Naive thymus-derived CD4-positive, alpha-beta T cell (primary cell): ENCODE data around the gene HPS1. TPM values are rescaled to one million over a fixed set of nuclear protein-coding genes. Genes with fewer than 3 reads are reported as not detected.

Experiments
- ATAC-seq: fragments of 150-1000 bp; cut with Tn5 transposase; 2 replicates; pipeline ENCODE4 v1.10.0; 2021; ENCODE audit warnings: mild to moderate bottlenecking, moderate library complexity
- CTCF ChIA-PET: fragments of 350-600 bp; sonication (Branson Sonifier 250); formaldehyde crosslinking; loops from one replicate; lab custom pipeline; 2021; ENCODE audit warnings: antibody characterized with exemption; lab: Charles Lee
- POLR2A ChIA-PET: fragments of 350-600 bp; sonication (Branson Sonifier 250); formaldehyde crosslinking; loops from one replicate; lab custom pipeline; 2021; ENCODE audit warnings: antibody characterized with exemption, inconsistent platforms; lab: Charles Lee
- DNase-seq, 9 donors: peaks; one replicate each; pipeline versions ENCODE4 v3.0.0 to v3.0.0-alpha.2; 2020 to 2022; ENCODE audit warnings: mixed read lengths in 1 of 9
- H3K27ac ChIP-seq: one replicate; pipeline ENCODE4 v1.7.0; 2013; ENCODE audit warnings: mild to moderate bottlenecking, low read depth, low read length, moderate library complexity
- H3K27me3 ChIP-seq, 2 donors: one replicate each; pipeline ENCODE4 v1.7.0; 2013; ENCODE audit warnings: low read length in 2 of 2, mild to moderate bottlenecking in 2 of 2, moderate library complexity in 2 of 2; ENCODE audit not compliant: control insufficient read depth in 2 of 2, insufficient read depth in 2 of 2
- H3K36me3 ChIP-seq, 3 experiments: 1 replicate in 2 of 3; 2 replicates in 1 of 3; pipeline ENCODE4 v1.7.0; 2013; ENCODE audit warnings: low read length in 3 of 3, mild to moderate bottlenecking in 3 of 3, moderate library complexity in 1 of 3; ENCODE audit not compliant: insufficient read depth in 3 of 3, control insufficient read depth in 2 of 3
- H3K4me1 ChIP-seq, 2 donors: one replicate each; pipeline ENCODE4 v1.7.0; 2013; ENCODE audit warnings: low read length in 2 of 2, mild to moderate bottlenecking in 2 of 2, moderate library complexity in 1 of 2; ENCODE audit not compliant: control insufficient read depth in 2 of 2, insufficient read depth in 2 of 2
- H3K4me3 ChIP-seq: 2 replicates; pipeline ENCODE4 v1.7.0; 2013; ENCODE audit warnings: mild to moderate bottlenecking, low read length
- H3K9me3 ChIP-seq, 3 experiments: 1 replicate in 2 of 3; 2 replicates in 1 of 3; pipeline ENCODE4 v1.7.0; 2013; ENCODE audit warnings: low read length in 3 of 3; ENCODE audit not compliant: control insufficient read depth in 2 of 3
- H3K27ac Mint-ChIP-seq, 9 donors: one replicate each; pipeline ENCODE4 v1.8.0; 2020 to 2022; ENCODE audit warnings: mixed read lengths in 9 of 9, mild to moderate bottlenecking in 8 of 9, moderate library complexity in 5 of 9, inconsistent platforms in 2 of 9
- H3K27me3 Mint-ChIP-seq, 5 donors: one replicate each; pipeline ENCODE4 v1.8.0; 2021 to 2022; ENCODE audit warnings: mixed read lengths in 5 of 5, mild to moderate bottlenecking in 1 of 5
- H3K36me3 Mint-ChIP-seq, 5 donors: one replicate each; pipeline ENCODE4 v1.8.0; 2020 to 2022; ENCODE audit warnings: mixed read lengths in 5 of 5, mild to moderate bottlenecking in 3 of 5, inconsistent platforms in 1 of 5
- H3K4me1 Mint-ChIP-seq, 7 donors: one replicate each; pipeline ENCODE4 v1.8.0; 2020 to 2022; ENCODE audit warnings: mixed read lengths in 7 of 7, mild to moderate bottlenecking in 3 of 7, inconsistent platforms in 1 of 7
- H3K4me3 Mint-ChIP-seq, 10 donors: one replicate each; pipeline ENCODE4 v1.8.0; 2020 to 2022; ENCODE audit warnings: mild to moderate bottlenecking in 10 of 10, mixed read lengths in 10 of 10, moderate library complexity in 6 of 10, inconsistent platforms in 2 of 10
- H3K9me3 Mint-ChIP-seq, 11 donors: one replicate each; pipeline ENCODE4 v1.8.0; 2020 to 2022; ENCODE audit warnings: mixed read lengths in 11 of 11, mild to moderate bottlenecking in 4 of 11, inconsistent platforms in 1 of 11, moderate library complexity in 1 of 11
- intact Hi-C, 2 donors: fragments of 100-400 bp; cut with micrococcal nuclease; formaldehyde crosslinking; loops; one replicate each; pipeline ENCODE4 v1.15.1; 2023
- polyA plus RNA-seq, 2 donors: library from polyadenylated mRNA; unstranded; fragments of 300-500 nt; fragmentation: Illumina TruSeq; gene quantifications; one replicate each; pipeline ENCODE4 v1.2.3, GENCODE V29; 2021
- total RNA-seq, 6 experiments: library from RNA in 5 of 6; stranded (reverse) in 5 of 6; gene quantifications; 1 replicate in 5 of 6; 2 replicates in 1 of 6; pipeline ENCODE4 v1.2.3 and lab custom pipeline; 2021 to 2026

HPS1 gene
- total and polyA plus RNA-seq, 7 experiments from 2014 or later: 54.3 to 107 (median 89.5) TPM

DNA sequence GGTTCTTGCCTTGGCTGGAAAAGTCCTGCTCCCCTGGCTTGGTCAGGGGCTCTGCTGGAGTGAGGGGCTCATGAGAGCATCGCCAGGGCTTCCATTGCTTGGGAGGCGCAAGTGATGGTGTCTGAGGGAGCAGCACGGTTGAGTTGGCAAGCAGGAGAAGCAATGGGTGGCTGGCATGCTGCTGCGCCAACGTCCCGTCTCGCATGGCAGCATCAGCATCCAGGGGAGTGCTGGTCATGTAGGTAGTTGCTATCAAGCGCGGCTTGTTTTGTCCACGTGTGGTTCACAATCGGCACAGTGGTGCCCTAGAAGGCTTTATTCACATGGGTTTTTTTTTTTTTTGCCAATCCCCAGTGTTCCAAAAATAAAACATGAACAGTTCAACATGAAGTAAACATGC, 35.6 kb downstream of the HPS1 start:
- Mint-ChIP-seq H3K27me3 (no peaks in the 10 kb centered on the region), H3K27ac (peak overlapping the region in 2 of 9 donors; percentile 20 to 37), H3K4me1 (peaks cover 15 to 42% (median 25%) of the 10 kb centered on the region in 7 donors), H3K9me3 (no peaks in the 10 kb centered on the region), H3K4me3 (no peak overlapping the region), H3K36me3 (peaks cover 0 to 10% (median 0%) of the 10 kb centered on the region in 5 donors)
- no peak for ATAC-seq
- ChIA-PET CTCF (no interaction called here), POLR2A (no interaction called here)
- Histone ChIP-seq H3K27ac (no peak overlapping the region), H3K4me3 (no peak overlapping the region), H3K9me3 (no peaks in the 10 kb centered on the region), H3K4me1 (peaks cover 0 to 13% of the 10 kb centered on the region in 2 donors), H3K27me3 (no peaks in the 10 kb centered on the region), H3K36me3 (peaks cover 0 to 4% (median 0%) of the 10 kb centered on the region in 3 experiments)
- intact Hi-C loops: no loop called here
- DNase-seq: no peak

DNA sequence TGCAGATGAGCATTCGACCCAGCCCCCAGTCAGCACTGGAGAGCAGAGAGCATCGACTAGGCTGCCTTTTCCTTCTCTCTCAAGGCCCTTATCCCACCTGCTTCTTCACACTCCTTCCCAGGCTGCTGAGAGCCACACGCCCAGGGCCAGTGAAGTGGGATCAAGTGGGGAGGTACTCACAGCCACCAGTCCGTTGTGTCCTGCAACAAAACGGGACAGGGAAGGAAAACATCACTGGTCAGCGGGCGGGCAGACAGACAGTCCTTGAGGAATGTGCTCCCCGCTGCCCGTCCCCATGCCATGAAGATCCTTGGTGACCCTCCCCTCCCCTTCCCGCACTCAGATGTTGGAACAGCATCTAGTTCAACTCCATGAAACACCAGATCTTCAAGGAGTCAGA, 36.0 kb downstream of the HPS1 start:
- ChIA-PET POLR2A (no interaction called here), CTCF (no interaction called here)
- Mint-ChIP-seq H3K27ac (no peak overlapping the region), H3K4me3 (no peak overlapping the region), H3K9me3 (no peaks in the 10 kb centered on the region), H3K36me3 (peaks cover 0 to 10% (median 0%) of the 10 kb centered on the region in 5 donors), H3K27me3 (no peaks in the 10 kb centered on the region), H3K4me1 (peaks cover 15 to 39% (median 25%) of the 10 kb centered on the region in 7 donors)
- H3K36me3 ChIP-seq: peaks cover 0 to 4% (median 0%) of the 10 kb centered on the region in 3 experiments
- peaks cover 0 to 13% of the 10 kb centered on the region in 2 donors for H3K4me1 ChIP-seq
- no peak for DNase-seq
- ATAC-seq: no peak
- intact Hi-C loops: no loop called here
- H3K27me3 ChIP-seq: no peaks in the 10 kb centered on the region
- H3K9me3 ChIP-seq: no peaks in the 10 kb centered on the region
- no peak overlapping the region for H3K27ac ChIP-seq
- no peak overlapping the region for H3K4me3 ChIP-seq

DNA sequence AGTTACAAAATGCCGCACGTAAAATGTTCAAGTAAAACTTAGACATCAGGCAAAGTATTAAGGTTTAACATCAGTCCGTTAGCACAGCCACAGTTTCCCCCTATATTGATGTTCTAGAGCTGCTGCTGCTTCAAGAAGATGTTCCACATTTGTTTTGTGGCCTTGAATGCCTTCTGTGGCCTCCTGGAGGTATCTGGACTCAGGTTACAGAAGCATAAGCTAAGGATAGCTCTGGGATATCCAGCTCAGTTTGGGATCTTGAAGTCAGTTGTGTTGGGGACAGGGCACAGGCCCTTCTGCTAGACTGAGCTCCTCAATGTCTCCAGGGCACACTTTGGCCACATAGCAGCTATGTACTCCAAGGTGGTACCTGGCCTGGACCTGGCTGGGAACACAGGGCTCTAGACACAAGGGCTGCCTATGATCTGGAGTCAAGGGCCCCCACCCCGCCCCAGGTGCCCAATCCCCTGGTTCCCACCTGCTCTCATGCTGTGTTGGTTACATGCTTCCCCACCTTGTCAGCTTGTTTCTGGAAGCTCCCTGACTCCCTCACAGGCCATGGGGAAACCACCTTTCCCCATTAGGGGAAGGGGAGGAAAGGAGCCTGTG, 36.5 kb downstream of the HPS1 start:
- Histone ChIP-seq H3K4me3 (no peak overlapping the region), H3K36me3 (peaks cover 0 to 4% (median 0%) of the 10 kb centered on the region in 3 experiments), H3K27me3 (no peaks in the 10 kb centered on the region), H3K9me3 (no peaks in the 10 kb centered on the region), H3K27ac (no peak overlapping the region), H3K4me1 (peaks cover 0 to 9% of the 10 kb centered on the region in 2 donors)
- H3K27me3 Mint-ChIP-seq: no peaks in the 10 kb centered on the region
- ChIA-PET CTCF (no interaction called here), POLR2A (no interaction called here)
- peaks cover 0 to 10% (median 0%) of the 10 kb centered on the region in 5 donors for H3K36me3 Mint-ChIP-seq
- no peaks in the 10 kb centered on the region for H3K9me3 Mint-ChIP-seq
- ATAC-seq (no peak), DNase-seq (no peak)
- no peak overlapping the region for H3K27ac Mint-ChIP-seq
- peaks cover 13 to 35% (median 25%) of the 10 kb centered on the region in 7 donors for H3K4me1 Mint-ChIP-seq
- intact Hi-C loops: no loop called here
- H3K4me3 Mint-ChIP-seq: no peak overlapping the region

DNA sequence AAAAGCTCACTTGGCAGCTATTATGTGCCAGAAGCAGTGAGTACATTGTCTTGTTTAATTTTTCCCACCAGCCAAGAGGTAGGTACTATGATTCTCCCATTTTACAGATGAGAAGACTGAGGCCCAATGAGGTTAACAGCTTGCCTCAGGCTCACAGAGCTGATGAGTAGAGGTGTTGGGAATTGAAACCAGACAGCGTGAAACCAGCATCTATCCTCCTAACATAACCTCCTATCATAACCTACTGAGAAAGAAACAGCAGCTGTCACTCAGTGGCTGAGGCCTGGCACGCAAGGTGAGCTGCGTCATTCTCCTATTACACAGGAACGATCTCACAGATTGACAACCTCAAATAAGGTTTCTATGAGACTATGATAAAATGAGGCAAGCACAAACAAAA, 37.9 kb downstream of the HPS1 start:
- peak overlapping the region in 2 of 9 donors; percentile 12 to 14 for H3K27ac Mint-ChIP-seq
- peaks cover 6 to 23% (median 11%) of the 10 kb centered on the region in 7 donors for H3K4me1 Mint-ChIP-seq
- no peak for DNase-seq
- peaks cover 0 to 15% (median 4%) of the 10 kb centered on the region in 5 donors for H3K36me3 Mint-ChIP-seq
- Histone ChIP-seq H3K4me1 (no peaks in the 10 kb centered on the region), H3K4me3 (no peak overlapping the region), H3K9me3 (no peaks in the 10 kb centered on the region), H3K27ac (no peak overlapping the region), H3K27me3 (no peaks in the 10 kb centered on the region), H3K36me3 (peaks cover 0 to 4% (median 0%) of the 10 kb centered on the region in 3 experiments)
- POLR2A ChIA-PET: no interaction called here
- intact Hi-C loops: no loop called here
- H3K9me3 Mint-ChIP-seq: no peaks in the 10 kb centered on the region
- ATAC-seq: peak; percentile 26
- no peak overlapping the region for H3K4me3 Mint-ChIP-seq
- CTCF ChIA-PET: no interaction called here
- no peaks in the 10 kb centered on the region for H3K27me3 Mint-ChIP-seq

DNA sequence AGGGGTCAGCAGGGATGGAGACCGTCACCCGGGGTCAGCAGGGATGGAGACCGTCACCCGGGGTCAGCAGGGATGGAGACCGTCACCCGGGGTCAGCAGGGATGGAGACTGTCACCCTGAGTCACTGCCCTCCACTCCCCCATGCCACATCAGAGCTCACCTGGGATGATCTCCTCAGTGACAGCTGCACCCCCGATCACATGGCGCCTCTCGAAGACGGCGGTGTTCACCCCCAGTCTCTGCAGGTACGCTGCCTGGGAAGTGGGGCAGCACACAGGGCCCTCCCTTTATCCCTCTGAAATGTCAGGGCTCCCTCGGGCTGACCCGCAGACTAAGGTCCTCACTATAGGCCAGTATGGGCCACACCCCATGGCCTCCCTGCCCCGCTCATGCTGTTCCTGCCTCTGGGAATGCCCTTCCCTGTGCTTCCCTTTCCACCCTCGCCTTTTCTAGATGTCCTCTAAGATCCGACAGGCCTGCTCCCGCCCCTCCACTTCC, 38.9 kb downstream of the HPS1 start:
- DNase-seq (no peak), ATAC-seq (no peak)
- H3K27ac Mint-ChIP-seq: no peak overlapping the region
- POLR2A ChIA-PET: interaction anchor here (0.6 kb wide), 1 partner anchor 1004 kb away, joined by 3 read pairs; no protein-coding TSS in a partner anchor
- intact Hi-C loops: no loop called here
- H3K4me1 Mint-ChIP-seq: peaks cover 5 to 16% (median 6%) of the 10 kb centered on the region in 7 donors
- H3K36me3 Mint-ChIP-seq: peaks cover 0 to 25% (median 11%) of the 10 kb centered on the region in 5 donors
- H3K27me3 Mint-ChIP-seq: no peaks in the 10 kb centered on the region
- CTCF ChIA-PET: no interaction called here
- Histone ChIP-seq H3K4me1 (no peaks in the 10 kb centered on the region), H3K4me3 (no peak overlapping the region), H3K27me3 (no peaks in the 10 kb centered on the region), H3K36me3 (peaks cover 0 to 4% (median 0%) of the 10 kb centered on the region in 3 experiments), H3K27ac (no peak overlapping the region), H3K9me3 (no peaks in the 10 kb centered on the region)
- H3K9me3 Mint-ChIP-seq: no peaks in the 10 kb centered on the region
- H3K4me3 Mint-ChIP-seq: no peak overlapping the region

DNA sequence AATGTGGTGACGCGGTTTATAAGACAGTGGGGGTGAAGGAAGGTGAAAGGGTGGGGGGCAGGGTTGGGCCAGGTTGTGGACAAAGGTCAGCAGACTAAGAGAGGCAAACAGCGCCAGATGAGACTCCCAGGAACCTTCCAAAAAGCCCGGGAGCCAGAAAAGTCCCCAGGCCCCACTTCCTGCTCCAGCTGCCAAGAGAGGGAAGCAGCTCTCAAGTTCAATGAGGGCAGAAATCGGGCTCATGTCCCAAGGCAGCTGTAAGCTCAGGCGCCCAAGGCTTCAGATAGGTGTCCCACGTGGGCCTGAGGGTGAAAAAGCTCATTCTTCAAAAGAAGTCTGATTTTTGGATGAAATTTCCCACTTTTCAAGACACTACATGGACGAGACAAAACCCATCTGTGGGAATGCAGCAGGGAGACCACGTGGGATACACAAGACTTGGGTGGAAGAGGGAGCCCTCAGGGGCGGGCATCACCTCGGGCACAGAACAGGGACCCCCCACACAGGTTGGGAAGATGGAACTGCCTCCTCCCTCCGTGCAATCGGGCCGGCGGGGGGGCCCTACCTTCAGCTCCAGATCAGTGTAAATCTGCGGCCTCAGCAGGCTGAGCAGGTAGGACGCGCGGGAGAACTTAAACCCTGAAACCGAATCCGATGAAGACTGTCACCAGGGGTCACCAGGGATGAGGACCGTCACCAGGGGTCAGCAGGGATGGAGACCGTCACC, 39.6 kb downstream of the HPS1 start:
- Mint-ChIP-seq H3K27me3 (no peaks in the 10 kb centered on the region), H3K9me3 (no peaks in the 10 kb centered on the region), H3K27ac (no peak overlapping the region), H3K4me3 (no peak overlapping the region), H3K4me1 (peaks cover 0 to 11% (median 6%) of the 10 kb centered on the region in 7 donors), H3K36me3 (peaks cover 0 to 30% (median 11%) of the 10 kb centered on the region in 5 donors)
- H3K4me3 ChIP-seq: no peak overlapping the region
- ATAC-seq (no peak), DNase-seq (no peak)
- H3K4me1 ChIP-seq: no peaks in the 10 kb centered on the region
- H3K36me3 ChIP-seq: peaks cover 0 to 4% (median 0%) of the 10 kb centered on the region in 3 experiments
- intact Hi-C loops: no loop called here
- H3K9me3 ChIP-seq: no peaks in the 10 kb centered on the region
- no peak overlapping the region for H3K27ac ChIP-seq
- H3K27me3 ChIP-seq: no peaks in the 10 kb centered on the region
- ChIA-PET CTCF (no interaction called here), POLR2A (interaction anchor here (0.6 kb wide), 1 partner anchor 1148 kb away, joined by 3 read pairs; no protein-coding TSS in a partner anchor)
